H9 (cell line): Measurements from ENCODE around the gene ATP2C1. TPM values are rescaled to one million over a fixed set of nuclear protein-coding genes. Genes with fewer than 3 reads are reported as not detected.

Source experiments
- DNase-seq: peaks from one replicate; pipeline ENCODE4 v3.0.0-alpha.2; 2017
- H2AFZ ChIP-seq: one replicate; pipeline ENCODE4 v1.6.1; 2013; ENCODE audit warnings: mild to moderate bottlenecking, low read length, control low read depth, moderate library complexity
- H2AK5ac ChIP-seq: 2 replicates; pipeline ENCODE4 v1.6.1; 2013; ENCODE audit warnings: low read length, control low read depth, mixed read lengths; ENCODE audit not compliant: insufficient read length
- H2BK120ac ChIP-seq: one replicate; pipeline ENCODE4 v1.6.1; 2013; ENCODE audit warnings: low read depth, mild to moderate bottlenecking, low read length, control low read depth, inconsistent platforms; ENCODE audit not compliant: poor library complexity, severe bottlenecking
- H2BK12ac ChIP-seq: 2 replicates; pipeline ENCODE4 v1.6.1; 2013; ENCODE audit warnings: low read length, control low read depth, mixed read lengths, low read depth; ENCODE audit not compliant: insufficient read length
- H2BK15ac ChIP-seq: 2 replicates; pipeline ENCODE4 v1.6.1; 2013; ENCODE audit warnings: low read depth, low read length, control low read depth
- H2BK20ac ChIP-seq: one replicate; pipeline ENCODE4 v1.6.1; 2013; ENCODE audit warnings: low read depth, mild to moderate bottlenecking, low read length, control low read depth, inconsistent platforms; ENCODE audit not compliant: poor library complexity, severe bottlenecking
- H2BK5ac ChIP-seq: 2 replicates; pipeline ENCODE4 v1.6.1; 2013; ENCODE audit warnings: low read length, control low read depth, mixed read lengths; ENCODE audit not compliant: insufficient read length
- H3K14ac ChIP-seq: 2 replicates; pipeline ENCODE4 v1.6.1; 2013; ENCODE audit warnings: low read length, control low read depth; ENCODE audit not compliant: insufficient read depth
- H3K18ac ChIP-seq: 2 replicates; pipeline ENCODE4 v1.6.1; 2013; ENCODE audit warnings: low read depth, mild to moderate bottlenecking, mixed read lengths, low read length, control low read depth; ENCODE audit not compliant: insufficient read length
- H3K23ac ChIP-seq: 2 replicates; pipeline ENCODE4 v1.6.1; 2013; ENCODE audit warnings: low read length, control low read depth, mixed read lengths, low read depth; ENCODE audit not compliant: insufficient read length
- H3K23me2 ChIP-seq: 2 replicates; pipeline ENCODE4 v1.6.1; 2013; ENCODE audit warnings: low read depth, mild to moderate bottlenecking, mixed read lengths, low read length, control low read depth; ENCODE audit not compliant: insufficient read length, poor library complexity, severe bottlenecking
- H3K27ac ChIP-seq: 2 replicates; pipeline ENCODE4 v1.5.1; 2013; ENCODE audit warnings: low read length, control low read depth, mixed read lengths, low read depth; ENCODE audit not compliant: insufficient read length
- H3K27me3 ChIP-seq: 2 replicates; pipeline ENCODE4 v1.6.1; 2013; ENCODE audit warnings: low read length, control low read depth, inconsistent platforms; ENCODE audit not compliant: insufficient read depth
- H3K4ac ChIP-seq: 2 replicates; pipeline ENCODE4 v1.6.1; 2013; ENCODE audit warnings: low read depth, mild to moderate bottlenecking, control low read depth, inconsistent platforms, low read length, moderate library complexity
- H3K4me1 ChIP-seq: 2 replicates; pipeline ENCODE4 v1.6.1; 2013; ENCODE audit warnings: low read length, control low read depth, inconsistent platforms; ENCODE audit not compliant: insufficient read depth
- H3K4me2 ChIP-seq: 2 replicates; pipeline ENCODE4 v1.6.1; 2013; ENCODE audit warnings: low read length, control low read depth, mixed read lengths; ENCODE audit not compliant: insufficient read length, insufficient read depth
- H3K56ac ChIP-seq: 2 replicates; pipeline ENCODE4 v1.6.1; 2013; ENCODE audit warnings: low read depth, mild to moderate bottlenecking, mixed read lengths, low read length, control low read depth; ENCODE audit not compliant: insufficient read length
- H3K79me1 ChIP-seq: 2 replicates; pipeline ENCODE4 v1.6.1; 2013; ENCODE audit warnings: low read depth, mild to moderate bottlenecking, moderate library complexity, low read length, control low read depth, inconsistent platforms; ENCODE audit not compliant: insufficient read depth, poor library complexity, severe bottlenecking
- H3K79me2 ChIP-seq: 2 replicates; pipeline ENCODE4 v1.6.1; 2013; ENCODE audit warnings: low read length, control low read depth, inconsistent platforms; ENCODE audit not compliant: insufficient read depth
- H3K9ac ChIP-seq: 2 replicates; pipeline ENCODE4 v1.6.1; 2013; ENCODE audit warnings: low read length, control low read depth, mixed read lengths; ENCODE audit not compliant: insufficient read length; ENCODE audit errors: extremely low read depth
- H3K9me3 ChIP-seq: one replicate; pipeline ENCODE4 v1.6.1; 2013; ENCODE audit warnings: low read depth, low read length, inconsistent platforms; ENCODE audit not compliant: control insufficient read depth
- H3T11ph ChIP-seq: one replicate; pipeline ENCODE4 v1.6.1; 2013; ENCODE audit warnings: mild to moderate bottlenecking, low read length, control low read depth, inconsistent platforms
- H4K20me1 ChIP-seq: one replicate; pipeline ENCODE4 v1.6.1; 2013; ENCODE audit not compliant: control insufficient read depth, insufficient read length, insufficient read depth
- H4K5ac ChIP-seq: 2 replicates; pipeline ENCODE4 v1.6.1; 2013; ENCODE audit warnings: low read depth, mild to moderate bottlenecking, mixed read lengths, low read length, control low read depth; ENCODE audit not compliant: insufficient read length
- H4K8ac ChIP-seq: replicated peaks from 2 replicates; pipeline ENCODE4 v1.6.1; 2013; ENCODE audit warnings: low read length, control low read depth, mixed read lengths, low read depth; ENCODE audit not compliant: insufficient read length
- H4K91ac ChIP-seq: 2 replicates; pipeline ENCODE4 v1.6.1; 2013; ENCODE audit warnings: low read depth, mild to moderate bottlenecking, moderate library complexity, mixed read lengths, low read length, control low read depth; ENCODE audit not compliant: insufficient read length
- H3K27ac Mint-ChIP-seq, 3 experiments: 2 replicates in 2 of 3; 3 replicates in 1 of 3; pipeline ENCODE4 v1.8.0; 2020 to 2021; ENCODE audit warnings: mixed read lengths in 3 of 3, mild to moderate bottlenecking in 1 of 3, moderate library complexity in 1 of 3
- H3K27me3 Mint-ChIP-seq: 2 replicates; pipeline ENCODE4 v1.8.0; 2021; ENCODE audit warnings: low read depth, mild to moderate bottlenecking, moderate library complexity, mixed read lengths
- H3K36me3 Mint-ChIP-seq, 3 experiments: 2 replicates in 2 of 3; 3 replicates in 1 of 3; pipeline ENCODE4 v1.8.0; 2020 to 2021; ENCODE audit warnings: low read depth in 3 of 3, mixed read lengths in 3 of 3; ENCODE audit not compliant: insufficient read depth in 1 of 3
- H3K4me1 Mint-ChIP-seq, 2 experiments: 2 replicates each; pipeline ENCODE4 v1.8.0; 2020; ENCODE audit warnings: mixed read lengths in 2 of 2
- H3K4me3 Mint-ChIP-seq, 2 experiments: 2 replicates in 1 of 2; 3 replicates in 1 of 2; pipeline ENCODE4 v1.8.0; 2020 to 2021; ENCODE audit warnings: mild to moderate bottlenecking in 2 of 2, mixed read lengths in 2 of 2, moderate library complexity in 1 of 2
- H3K9me3 Mint-ChIP-seq, 2 experiments: 2 replicates in 1 of 2; 3 replicates in 1 of 2; pipeline ENCODE4 v1.8.0; 2020; ENCODE audit warnings: mild to moderate bottlenecking in 2 of 2, mixed read lengths in 2 of 2, moderate library complexity in 1 of 2
- WGBS: extraction: QIAGEN DNeasy Blood & Tissue Kit; methylation state at CpG from one replicate; pipeline ENCODE4 v1.1.7; 2013; ENCODE audit warnings: missing lambda C conversion rate, low lambda C conversion rate, mixed read lengths; ENCODE audit not compliant: insufficient read length; ENCODE audit errors: extremely low coverage; 5-methylcytosine and 5-hydroxymethylcytosine counted together
- total RNA-seq: library from RNA; stranded (reverse); gene quantifications from 2 replicates; pipeline ENCODE4 v1.2.1, GENCODE V29; 2021
- TF ChIP-seq, protein P1 (sequence below): fragments of 200-600 bp; sonication (generic); conservative IDR thresholded peaks from 3 replicates; pipeline ENCODE4 v1.8.0; 2021; ENCODE audit warnings: antibody characterized with exemption, mild to moderate bottlenecking

The ATP2C1 gene
- total RNA-seq, 1 experiment from 2014 or later, result 65.5 TPM

DNA sequence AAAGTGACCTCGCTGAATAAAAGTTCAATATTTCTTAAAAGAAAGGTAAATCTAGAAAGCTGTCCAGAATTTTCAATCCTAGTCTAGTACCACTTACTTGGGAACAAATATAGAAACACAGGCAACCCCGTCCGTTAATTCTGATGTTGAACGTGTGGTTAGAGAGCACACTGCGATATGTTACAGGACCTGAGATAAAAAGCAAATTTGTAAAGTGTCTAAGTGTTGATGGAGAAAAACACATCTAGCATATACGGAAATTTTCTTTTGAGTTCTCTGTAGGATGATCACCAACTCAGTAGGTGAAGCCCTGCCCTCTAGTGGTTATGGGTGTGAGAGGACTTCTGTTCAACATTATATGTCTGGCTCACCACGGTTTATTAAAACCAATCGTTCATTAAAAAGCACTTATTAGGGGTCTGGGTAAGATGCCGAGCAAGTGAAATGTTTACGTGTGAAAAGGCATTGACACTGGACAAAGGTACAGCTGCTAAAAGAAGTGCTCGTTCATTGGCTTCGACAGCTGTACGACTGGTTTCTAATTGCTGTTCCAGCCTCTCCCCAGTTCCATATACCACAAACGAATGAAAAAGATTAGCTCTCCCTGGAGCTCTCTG lies 1.0 kb upstream of the ATP2C1 start:
- no CpG with 5 or more reads among the region's 14 CpGs for WGBS
- H3K56ac ChIP-seq, result no peak overlapping the region
- H2AFZ ChIP-seq, result peak overlapping the region; percentile 94
- Mint-ChIP-seq H3K27me3 (no peaks in the 10 kb centered on the region), H3K36me3 (no peaks in the 10 kb centered on the region), H3K4me1 (peaks cover 33 to 34% of the 10 kb centered on the region in 2 experiments), H3K4me3 (peak overlapping the region; percentile 93), H3K9me3 (no peaks in the 10 kb centered on the region), H3K27ac (peak overlapping the region; percentile 91 to 99 (median 97); a peak in 5 of 7 replicates)
- no peak overlapping the region for H2BK15ac ChIP-seq
- no peak overlapping the region for H2BK120ac ChIP-seq
- no peak overlapping the region for H4K91ac ChIP-seq
- no peak overlapping the region for H3K14ac ChIP-seq
- no peaks in the 10 kb centered on the region for H3K9me3 ChIP-seq
- peak overlapping the region; percentile 99 for H3K4me2 ChIP-seq
- no peak overlapping the region for H2BK5ac ChIP-seq
- H2BK20ac ChIP-seq, result no peak overlapping the region
- peak; percentile 47 for DNase-seq
- no peak overlapping the region for H3K18ac ChIP-seq
- peaks cover 3% of the 10 kb centered on the region; the same call in 1 of the 2 replicates for H3K4me1 ChIP-seq
- no peaks in the 10 kb centered on the region for H3K79me1 ChIP-seq
- no peak overlapping the region for H3K4ac ChIP-seq
- TF ChIP-seq, protein P1, sequence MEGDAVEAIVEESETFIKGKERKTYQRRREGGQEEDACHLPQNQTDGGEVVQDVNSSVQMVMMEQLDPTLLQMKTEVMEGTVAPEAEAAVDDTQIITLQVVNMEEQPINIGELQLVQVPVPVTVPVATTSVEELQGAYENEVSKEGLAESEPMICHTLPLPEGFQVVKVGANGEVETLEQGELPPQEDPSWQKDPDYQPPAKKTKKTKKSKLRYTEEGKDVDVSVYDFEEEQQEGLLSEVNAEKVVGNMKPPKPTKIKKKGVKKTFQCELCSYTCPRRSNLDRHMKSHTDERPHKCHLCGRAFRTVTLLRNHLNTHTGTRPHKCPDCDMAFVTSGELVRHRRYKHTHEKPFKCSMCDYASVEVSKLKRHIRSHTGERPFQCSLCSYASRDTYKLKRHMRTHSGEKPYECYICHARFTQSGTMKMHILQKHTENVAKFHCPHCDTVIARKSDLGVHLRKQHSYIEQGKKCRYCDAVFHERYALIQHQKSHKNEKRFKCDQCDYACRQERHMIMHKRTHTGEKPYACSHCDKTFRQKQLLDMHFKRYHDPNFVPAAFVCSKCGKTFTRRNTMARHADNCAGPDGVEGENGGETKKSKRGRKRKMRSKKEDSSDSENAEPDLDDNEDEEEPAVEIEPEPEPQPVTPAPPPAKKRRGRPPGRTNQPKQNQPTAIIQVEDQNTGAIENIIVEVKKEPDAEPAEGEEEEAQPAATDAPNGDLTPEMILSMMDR, result peak; percentile 90
- no peak overlapping the region for H4K8ac ChIP-seq
- H4K20me1 ChIP-seq, result no peaks in the 10 kb centered on the region
- H4K5ac ChIP-seq, result no peak overlapping the region
- no peak overlapping the region for H3K27ac ChIP-seq
- H3K79me2 ChIP-seq, result peaks cover 11% of the 10 kb centered on the region
- H3K23ac ChIP-seq, result no peak overlapping the region
- no peak overlapping the region for H2BK12ac ChIP-seq
- H3T11ph ChIP-seq, result no peak overlapping the region
- peaks cover 11% of the 10 kb centered on the region for H3K23me2 ChIP-seq
- no peaks in the 10 kb centered on the region for H3K27me3 ChIP-seq
- peak overlapping the region; percentile 89 for H3K9ac ChIP-seq
- H2AK5ac ChIP-seq, result no peak overlapping the region
